NCI-H1092 (cell line): Measurements from ENCODE around the gene PSPC1.
"Not testable (repeated sequence)": the region's sequence is repeated elsewhere in the genome, so short reads cannot be mapped to it uniquely, and the experiment has no call there.

Experiments used
- DNase-seq: peaks from one replicate; lab custom pipeline; 2025; lab: John Stamatoyannopoulos, UW

Gene PSPC1

GRCh38 chr13:19782727-19783682, at the start of gene PSPC1:
TSS of gene PSPC1 (minus strand) at chr13:19782945. CDS start at chr13:19782757, 188 bp downstream.
- DNase-seq = peak; percentile 96

GRCh38 chr13:19822673-19823072, 39.9 kb upstream of the PSPC1 start:
- DNase-seq = no peak

GRCh38 chr13:19818223-19818842, 35.6 kb upstream of the PSPC1 start:
- DNase-seq = no peak

- no peak for DNase-seq
Measured at GRCh38 chr13:19817510-19818158, 34.9 kb upstream of the PSPC1 start.

- DNase-seq = no peak
Measured at GRCh38 chr13:19817106-19817505, 34.4 kb upstream of the PSPC1 start.

- DNase-seq = not testable (repeated sequence)
Measured at GRCh38 chr13:19815842-19816241, 33.1 kb upstream of the PSPC1 start.

GRCh38 chr13:19810996-19811881, 28.5 kb upstream of the PSPC1 start:
- DNase-seq = no peak

- no peak for DNase-seq
Measured at GRCh38 chr13:19810151-19810550, 27.4 kb upstream of the PSPC1 start.

- DNase-seq = no peak
Measured at GRCh38 chr13:19805765-19806164, 23.0 kb upstream of the PSPC1 start.

GRCh38 chr13:19795956-19796355, 13.2 kb upstream of the PSPC1 start:
- DNase-seq = no peak

- DNase-seq = no peak
Measured at GRCh38 chr13:19794631-19795030, 11.9 kb upstream of the PSPC1 start.

GRCh38 chr13:19791953-19792537, 9.3 kb upstream of the PSPC1 start:
- no peak for DNase-seq

GRCh38 chr13:19782049-19782726, 557 bp downstream of the PSPC1 start:
- peak; percentile 20 for DNase-seq

- DNase-seq = no peak
Measured at GRCh38 chr13:19781526-19781925, 1.2 kb downstream of the PSPC1 start.

GRCh38 chr13:19780753-19781418, 1.9 kb downstream of the PSPC1 start:
- DNase-seq = not testable (repeated sequence)

- DNase-seq = no peak
Measured at GRCh38 chr13:19772306-19772705, 10.4 kb downstream of the PSPC1 start.

GRCh38 chr13:19769854-19770253, 12.9 kb downstream of the PSPC1 start:
- no peak for DNase-seq

- DNase-seq = no peak
Measured at GRCh38 chr13:19767966-19768365, 14.8 kb downstream of the PSPC1 start.

- DNase-seq = no peak
Measured at GRCh38 chr13:19766591-19766990, 16.2 kb downstream of the PSPC1 start.

- DNase-seq = no peak
Measured at GRCh38 chr13:19764237-19764636, 18.5 kb downstream of the PSPC1 start.
